ENCODE data around the gene CTRL.

Gene CTRL

DNA sequence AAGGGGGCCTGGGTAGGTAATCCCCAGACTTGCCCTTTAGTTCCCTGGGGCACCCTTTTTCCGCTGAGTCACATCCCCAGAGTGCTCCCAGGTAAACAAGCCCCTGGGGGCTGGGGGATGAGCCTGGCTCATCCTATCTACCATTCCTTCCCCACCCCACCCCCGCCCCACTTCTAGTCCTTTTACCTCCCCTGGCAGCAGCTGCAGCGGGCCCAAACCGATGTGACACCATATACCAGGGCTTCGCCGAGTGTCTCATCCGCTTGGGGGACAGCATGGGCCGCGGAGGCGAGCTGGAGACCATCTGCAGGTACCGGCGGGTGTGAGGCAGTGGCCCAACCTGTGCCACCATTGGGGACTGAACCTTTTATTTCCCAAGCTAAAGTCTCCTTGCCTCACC, 46.1 kb downstream of the CTRL start:
- no peak for DNase-seq

- DNase-seq, result peak in 1 of 2 experiments; percentile 53
Observed at GRCh38 chr16:67884684-67885083, 47.0 kb downstream of the CTRL start, which contains the start of gene NRN1L. TSS of gene NRN1L (plus strand) at chr16:67884885. CDS start at chr16:67884904, 19 bp downstream.

DNA sequence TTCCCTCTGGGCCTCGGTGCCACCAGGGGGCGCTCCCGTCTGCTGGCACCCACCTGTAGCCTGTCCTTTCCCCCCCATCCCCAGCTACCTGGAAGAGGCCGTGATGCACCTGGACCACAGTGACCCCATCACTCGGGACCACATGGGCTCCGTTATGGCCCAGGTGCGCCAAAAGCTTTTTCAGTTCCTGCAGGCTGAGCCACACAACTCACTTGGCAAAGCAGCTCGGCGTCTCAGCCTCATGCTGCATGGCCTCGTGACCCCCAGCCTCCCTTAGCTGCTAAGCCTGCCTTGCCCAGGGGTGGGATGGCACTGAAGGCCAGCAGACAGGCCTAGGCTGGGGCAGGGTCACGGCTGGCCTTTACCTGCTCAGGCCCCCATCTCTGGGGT, 47.8 kb downstream of the CTRL start:
- DNase-seq, result no peak

DNA sequence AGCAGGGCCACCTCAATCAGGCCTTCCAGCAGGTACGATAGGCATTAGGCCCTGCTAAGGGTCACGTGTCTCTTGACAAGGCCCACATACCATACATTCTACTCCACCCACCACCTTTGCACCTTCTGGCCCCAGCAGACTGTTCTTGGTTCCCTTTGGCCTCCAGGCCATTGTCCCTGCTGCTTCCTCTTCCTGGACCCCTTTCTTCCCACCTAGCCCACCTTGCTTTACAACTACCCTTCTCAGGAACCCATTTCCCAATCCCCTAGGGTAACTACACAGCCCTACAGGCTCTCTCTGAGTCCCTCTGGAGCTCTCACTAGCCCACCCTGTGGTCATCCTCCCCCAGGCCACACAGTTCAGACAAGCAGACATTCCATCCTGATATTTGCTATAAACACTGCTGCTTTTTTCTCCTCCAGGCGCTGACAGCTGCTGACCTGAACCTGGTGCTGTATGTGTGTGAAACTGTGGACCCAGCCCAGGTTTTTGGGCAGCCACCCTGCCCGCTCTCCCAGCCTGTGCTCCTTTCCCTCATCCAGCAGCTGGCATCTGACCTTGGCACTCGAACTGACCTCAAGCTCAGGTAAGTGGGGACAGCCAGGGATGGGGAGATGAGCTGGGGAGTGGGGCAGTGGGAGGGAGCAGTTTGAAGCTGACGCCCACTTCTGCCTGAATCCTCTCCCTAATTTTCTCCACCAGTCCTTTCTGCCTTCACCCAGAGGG, 48.4 kb downstream of the CTRL start:
- no peak for DNase-seq

DNA sequence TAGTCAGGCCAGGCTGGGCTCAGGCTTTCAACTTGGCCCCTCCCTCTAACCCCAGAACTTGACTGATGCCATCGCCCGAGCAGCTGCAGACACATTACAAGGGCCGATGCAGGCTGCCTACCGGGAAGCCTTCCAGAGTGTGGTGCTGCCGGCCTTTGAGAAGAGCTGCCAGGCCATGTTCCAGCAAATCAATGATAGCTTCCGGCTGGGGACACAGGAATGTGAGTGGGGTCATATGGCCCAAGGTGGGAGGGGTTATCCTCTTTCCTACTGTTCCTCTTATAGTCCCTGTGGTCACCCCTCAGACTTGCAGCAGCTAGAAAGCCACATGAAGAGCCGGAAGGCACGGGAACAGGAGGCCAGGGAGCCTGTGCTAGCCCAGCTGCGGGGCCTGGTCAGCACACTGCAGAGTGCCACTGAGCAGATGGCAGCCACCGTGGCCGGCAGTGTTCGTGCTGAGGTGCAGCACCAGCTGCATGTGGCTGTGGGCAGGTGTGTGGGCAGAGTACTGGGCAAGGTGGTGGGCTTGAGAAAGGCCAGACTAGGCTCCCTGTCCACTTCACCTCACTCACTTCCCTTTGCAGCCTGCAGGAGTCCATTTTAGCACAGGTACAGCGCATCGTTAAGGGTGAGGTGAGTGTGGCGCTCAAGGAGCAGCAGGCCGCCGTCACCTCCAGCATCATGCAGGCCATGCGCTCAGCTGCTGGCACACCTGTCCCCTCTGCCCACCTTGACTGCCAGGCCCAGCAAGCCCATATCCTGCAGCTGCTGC, 49.1 kb downstream of the CTRL start:
- DNase-seq, result no peak

- DNase-seq, result peak in 1 of 2 experiments; percentile 30
Observed at GRCh38 chr16:67881621-67882161, 50.0 kb downstream of the CTRL start.

DNA sequence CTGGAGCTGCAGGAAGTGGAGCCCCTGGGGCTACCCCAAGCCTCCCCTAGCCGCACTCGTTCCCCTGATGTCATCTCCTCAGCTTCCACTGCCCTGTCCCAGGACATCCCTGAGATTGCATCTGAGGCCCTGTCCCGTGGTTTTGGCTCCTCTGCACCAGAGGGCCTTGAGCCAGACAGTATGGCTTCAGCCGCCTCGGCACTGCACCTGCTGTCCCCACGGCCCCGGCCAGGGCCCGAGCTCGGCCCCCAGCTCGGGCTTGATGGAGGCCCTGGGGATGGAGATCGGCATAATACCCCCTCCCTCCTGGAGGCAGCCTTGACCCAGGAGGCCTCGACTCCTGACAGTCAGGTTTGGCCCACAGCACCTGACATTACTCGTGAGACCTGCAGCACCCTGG, 51.1 kb downstream of the CTRL start:
- DNase-seq, result no peak

GRCh38 chr16:67879936-67880335, 51.7 kb downstream of the CTRL start:
- no peak for DNase-seq
